Measurements from ENCODE around the gene TK2.

DNA sequence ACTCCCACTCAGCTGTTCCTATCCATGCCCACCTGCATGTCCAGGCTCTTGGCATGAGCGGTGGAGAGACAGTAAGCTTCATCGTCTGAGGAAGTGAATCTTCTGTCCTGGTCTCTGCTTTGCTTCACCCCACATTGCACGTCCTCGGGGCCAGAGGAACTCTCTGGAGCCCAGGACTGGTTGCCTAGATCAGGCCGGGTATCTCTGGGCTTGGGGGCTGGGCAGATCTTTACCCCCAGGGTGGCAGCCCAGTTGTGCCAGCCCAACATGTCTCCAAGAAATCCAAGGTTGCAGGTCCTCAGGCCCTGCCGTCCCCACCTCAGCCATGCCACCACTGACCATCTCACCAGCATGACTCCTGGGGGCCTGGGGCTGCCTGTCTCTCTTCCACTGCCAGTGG lies 64.5 kb downstream of the TK2 start:
- TF ChIP-seq RFX5 (IDR thresholded peaks at IDR 0.05) (no peak), NFE2L2 (conservative IDR thresholded peaks at IDR 0.05; ENCODE audit: low read length) (no peak)
